Cardiac muscle cell (in vitro differentiated cells and primary cell): ENCODE data around the gene ZNF787. TPM values are rescaled to one million over a fixed set of nuclear protein-coding genes. Genes with fewer than 3 reads are reported as not detected.

Experiments
- DNase-seq, 2 donors: peaks; one replicate each; pipeline versions ENCODE4 v3.0.0 to v3.0.0-alpha.2; 2010 to 2017; ENCODE audit warnings: low read depth in 1 of 2, low spot score in 1 of 2
- H3K27ac ChIP-seq: fragments of 200-600 bp; sonication (generic); 2 replicates; pipeline ENCODE4 v1.5.1; 2016
- H3K27me3 ChIP-seq: fragments of 200-600 bp; sonication (generic); 2 replicates; pipeline ENCODE4 v1.6.0; 2016; ENCODE audit warnings: control low read depth
- H3K36me3 ChIP-seq: fragments of 200-600 bp; sonication (generic); 2 replicates; pipeline ENCODE4 v1.5.1; 2016; ENCODE audit warnings: control low read depth
- H3K4me1 ChIP-seq: fragments of 200-600 bp; sonication (generic); 2 replicates; pipeline ENCODE4 v1.8.1; 2017; ENCODE audit warnings: low read depth, mild to moderate bottlenecking, mixed run types
- H3K4me3 ChIP-seq: fragments of 200-600 bp; sonication (generic); 2 replicates; pipeline ENCODE4 v1.5.1; 2016; ENCODE audit warnings: mild to moderate bottlenecking
- H3K9me3 ChIP-seq: fragments of 200-600 bp; sonication (generic); 2 replicates; pipeline ENCODE4 v1.5.1; 2017; ENCODE audit warnings: low read depth, mild to moderate bottlenecking, control low read depth
- polyA plus RNA-seq: library from polyadenylated mRNA; unstranded; fragments of >200 nt; fragmentation: Nextera tagmentation; extraction: Ambion mirVana; gene quantifications from 2 replicates; pipeline ENCODE4 v1.2.1, GENCODE V29; 2016
- total RNA-seq: library from RNA; depleted of rRNA; stranded (reverse); fragments of >200 nt; gene quantifications from 2 replicates; pipeline ENCODE4 v1.2.3, GENCODE V29; 2016
- TF ChIP-seq, protein P1 (sequence below): IDR thresholded peaks from 2 replicates; pipeline ENCODE4 v1.5.1; 2012; ENCODE audit warnings: low read depth, mild to moderate bottlenecking, low read length

ZNF787 gene
- total and polyA plus RNA-seq, 2 experiments from 2014 or later: 29.2 to 45.5 TPM

DNA sequence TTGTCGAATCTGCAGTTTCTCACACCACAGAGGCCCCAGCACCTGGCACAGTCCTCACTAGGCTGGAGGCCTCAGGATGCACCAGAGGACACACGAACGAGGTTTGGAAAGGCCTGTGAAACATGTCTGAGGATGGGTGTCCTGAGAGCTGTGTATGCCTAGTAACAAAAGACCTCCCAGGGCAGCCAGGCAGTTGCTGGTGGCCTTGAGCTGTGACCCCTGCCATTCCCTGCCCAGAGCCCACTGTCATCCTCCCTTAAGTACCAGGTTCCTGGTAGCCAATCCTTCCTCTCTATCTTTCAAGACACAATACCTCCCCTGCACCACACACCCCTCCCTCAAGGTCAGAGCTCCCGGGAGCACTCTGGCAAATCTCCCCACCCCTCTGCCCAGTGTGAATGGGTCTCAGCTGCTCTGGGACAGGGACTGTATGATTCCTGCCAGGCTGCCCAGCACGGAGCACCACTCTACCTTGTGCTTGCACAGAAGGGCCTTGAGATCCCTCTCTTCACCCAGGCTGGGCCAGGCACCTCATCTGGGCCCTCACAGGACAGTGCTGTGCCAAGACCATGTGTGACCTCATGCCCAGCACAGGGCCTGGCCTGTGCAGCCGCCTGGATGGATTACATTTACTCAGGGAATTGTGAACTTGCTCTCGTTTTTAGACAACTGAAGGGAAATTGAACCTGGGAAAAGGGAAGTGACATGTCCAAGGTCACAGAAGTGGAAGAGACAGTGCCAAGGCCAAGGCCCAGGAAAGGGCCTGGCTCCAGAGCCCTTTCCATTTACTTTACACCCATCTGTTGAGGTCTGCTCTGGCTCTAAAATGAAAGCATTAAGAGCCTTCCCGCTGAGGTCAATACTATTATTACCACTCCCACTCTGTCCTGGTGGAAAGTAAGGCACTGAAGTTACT, 2.2 kb downstream of the ZNF787 start:
- H3K27ac ChIP-seq: peak overlapping the region; percentile 97
- no peaks in the 10 kb centered on the region for H3K27me3 ChIP-seq
- H3K4me3 ChIP-seq: no peak overlapping the region
- no peaks in the 10 kb centered on the region for H3K36me3 ChIP-seq
- peaks cover 17% of the 10 kb centered on the region for H3K4me1 ChIP-seq
- no peaks in the 10 kb centered on the region for H3K9me3 ChIP-seq
- no peak for DNase-seq
- TF ChIP-seq, protein P1, sequence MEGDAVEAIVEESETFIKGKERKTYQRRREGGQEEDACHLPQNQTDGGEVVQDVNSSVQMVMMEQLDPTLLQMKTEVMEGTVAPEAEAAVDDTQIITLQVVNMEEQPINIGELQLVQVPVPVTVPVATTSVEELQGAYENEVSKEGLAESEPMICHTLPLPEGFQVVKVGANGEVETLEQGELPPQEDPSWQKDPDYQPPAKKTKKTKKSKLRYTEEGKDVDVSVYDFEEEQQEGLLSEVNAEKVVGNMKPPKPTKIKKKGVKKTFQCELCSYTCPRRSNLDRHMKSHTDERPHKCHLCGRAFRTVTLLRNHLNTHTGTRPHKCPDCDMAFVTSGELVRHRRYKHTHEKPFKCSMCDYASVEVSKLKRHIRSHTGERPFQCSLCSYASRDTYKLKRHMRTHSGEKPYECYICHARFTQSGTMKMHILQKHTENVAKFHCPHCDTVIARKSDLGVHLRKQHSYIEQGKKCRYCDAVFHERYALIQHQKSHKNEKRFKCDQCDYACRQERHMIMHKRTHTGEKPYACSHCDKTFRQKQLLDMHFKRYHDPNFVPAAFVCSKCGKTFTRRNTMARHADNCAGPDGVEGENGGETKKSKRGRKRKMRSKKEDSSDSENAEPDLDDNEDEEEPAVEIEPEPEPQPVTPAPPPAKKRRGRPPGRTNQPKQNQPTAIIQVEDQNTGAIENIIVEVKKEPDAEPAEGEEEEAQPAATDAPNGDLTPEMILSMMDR: no peak

DNA sequence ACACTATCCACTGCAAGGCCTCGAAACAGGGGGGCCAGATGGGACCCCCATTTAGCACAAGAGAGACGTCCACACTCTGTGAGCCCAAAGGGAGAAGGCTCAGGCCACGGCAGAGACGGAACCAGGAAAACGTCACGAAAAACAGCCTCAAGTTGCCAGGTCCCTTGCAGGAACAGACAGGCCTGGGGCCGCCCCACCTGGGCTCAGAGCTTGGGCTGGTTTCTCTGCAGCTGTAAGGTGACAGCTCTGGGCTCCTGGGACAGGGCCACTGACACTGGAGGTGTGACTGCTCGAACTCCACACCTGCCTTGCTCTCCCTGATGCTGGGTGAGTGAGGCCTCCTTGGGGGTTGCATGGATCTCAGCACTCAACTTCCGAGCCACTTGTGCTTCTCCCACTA, 3.2 kb downstream of the ZNF787 start:
- Histone ChIP-seq H3K9me3 (no peaks in the 10 kb centered on the region), H3K36me3 (no peaks in the 10 kb centered on the region), H3K27me3 (no peaks in the 10 kb centered on the region), H3K4me1 (peaks cover 24% of the 10 kb centered on the region), H3K27ac (peak overlapping the region; percentile 97), H3K4me3 (no peak overlapping the region)
- TF ChIP-seq, protein P1: no peak
- no peak for DNase-seq

GRCh38 chr19:56117376-56117884, 3.7 kb downstream of the ZNF787 start:
- DNase-seq: no peak
- H3K27ac ChIP-seq: peak overlapping the region; percentile 97
- TF ChIP-seq, protein P1: no peak
- peaks cover 28% of the 10 kb centered on the region for H3K4me1 ChIP-seq
- no peaks in the 10 kb centered on the region for H3K9me3 ChIP-seq
- H3K36me3 ChIP-seq: no peaks in the 10 kb centered on the region
- H3K27me3 ChIP-seq: no peaks in the 10 kb centered on the region
- no peak overlapping the region for H3K4me3 ChIP-seq

- H3K27me3 ChIP-seq: no peaks in the 10 kb centered on the region
- no peaks in the 10 kb centered on the region for H3K9me3 ChIP-seq
- peaks cover 37% of the 10 kb centered on the region for H3K4me1 ChIP-seq
- TF ChIP-seq, protein P1: no peak
- H3K27ac ChIP-seq: no peak overlapping the region
- H3K4me3 ChIP-seq: no peak overlapping the region
- no peak for DNase-seq
- no peaks in the 10 kb centered on the region for H3K36me3 ChIP-seq
Observed at GRCh38 chr19:56116606-56117005, 4.5 kb downstream of the ZNF787 start.

GRCh38 chr19:56115490-56115889, 5.6 kb downstream of the ZNF787 start:
- TF ChIP-seq, protein P1: no peak
- no peaks in the 10 kb centered on the region for H3K27me3 ChIP-seq
- H3K4me1 ChIP-seq: peaks cover 48% of the 10 kb centered on the region
- no peak for DNase-seq
- no peaks in the 10 kb centered on the region for H3K36me3 ChIP-seq
- peak overlapping the region; percentile 6 for H3K27ac ChIP-seq
- no peak overlapping the region for H3K4me3 ChIP-seq
- no peaks in the 10 kb centered on the region for H3K9me3 ChIP-seq
